Colonic mucosa (tissue), 4 donors: ENCODE measurements around the gene NUBPL. TPM values are rescaled to one million over a fixed set of nuclear protein-coding genes. Genes with fewer than 3 reads are reported as not detected.
"Not testable (repeated sequence)": the region's sequence is repeated elsewhere in the genome, so short reads cannot be mapped to it uniquely, and the experiment has no call there.

Source experiments
- DNase-seq: peaks from one replicate; pipeline ENCODE4 v3.0.0-alpha.2; 2020
- H3K27ac ChIP-seq: fragments of 200-600 bp; one replicate; pipeline ENCODE4 v1.8.0; 2021
- H3K27me3 ChIP-seq: fragments of 200-600 bp; one replicate; pipeline ENCODE4 v1.8.0; 2021
- H3K36me3 ChIP-seq: fragments of 200-600 bp; one replicate; pipeline ENCODE4 v1.8.0; 2021
- H3K4me1 ChIP-seq: fragments of 200-600 bp; one replicate; pipeline ENCODE4 v1.8.0; 2021; ENCODE audit warnings: mild to moderate bottlenecking
- H3K4me3 ChIP-seq: fragments of 200-600 bp; one replicate; pipeline ENCODE4 v1.8.0; 2021
- H3K9ac ChIP-seq, 2 donors: one replicate each; pipeline ENCODE4 v1.7.0; 2013; ENCODE audit warnings: control low read depth in 2 of 2, low read depth in 2 of 2, low read length in 2 of 2
- H3K9me3 ChIP-seq: fragments of 200-600 bp; one replicate; pipeline ENCODE4 v1.8.0; 2021
- CTCF ChIP-seq: fragments of 200-600 bp; IDR thresholded peaks from one replicate; pipeline ENCODE4 v1.8.0; 2022; ENCODE audit warnings: antibody characterized with exemption, mild to moderate bottlenecking
- intact Hi-C: fragments of 100-400 bp; cut with DNase I; formaldehyde crosslinking; loops from one replicate; pipeline ENCODE4 v1.14.1; 2022
- total RNA-seq, 2 donors: library from RNA; stranded (reverse); fragmentation: NEBNext Ultra II Directional in 1 of 2; extraction: Animal tissue kit (Norgen Biotek cat#: 25700) in 1 of 2; gene quantifications; one replicate each; pipeline ENCODE4 v1.2.1, GENCODE V29; 2021
- donor health status: healthy.
- donor health status: DM: no; HTN: no; CAD: no.
- donor health status: DM: no; HTN: no; CAD: no.

The NUBPL gene
- total RNA-seq, 2 donors from 2014 or later, result 13.3 to 14.0 TPM

DNA sequence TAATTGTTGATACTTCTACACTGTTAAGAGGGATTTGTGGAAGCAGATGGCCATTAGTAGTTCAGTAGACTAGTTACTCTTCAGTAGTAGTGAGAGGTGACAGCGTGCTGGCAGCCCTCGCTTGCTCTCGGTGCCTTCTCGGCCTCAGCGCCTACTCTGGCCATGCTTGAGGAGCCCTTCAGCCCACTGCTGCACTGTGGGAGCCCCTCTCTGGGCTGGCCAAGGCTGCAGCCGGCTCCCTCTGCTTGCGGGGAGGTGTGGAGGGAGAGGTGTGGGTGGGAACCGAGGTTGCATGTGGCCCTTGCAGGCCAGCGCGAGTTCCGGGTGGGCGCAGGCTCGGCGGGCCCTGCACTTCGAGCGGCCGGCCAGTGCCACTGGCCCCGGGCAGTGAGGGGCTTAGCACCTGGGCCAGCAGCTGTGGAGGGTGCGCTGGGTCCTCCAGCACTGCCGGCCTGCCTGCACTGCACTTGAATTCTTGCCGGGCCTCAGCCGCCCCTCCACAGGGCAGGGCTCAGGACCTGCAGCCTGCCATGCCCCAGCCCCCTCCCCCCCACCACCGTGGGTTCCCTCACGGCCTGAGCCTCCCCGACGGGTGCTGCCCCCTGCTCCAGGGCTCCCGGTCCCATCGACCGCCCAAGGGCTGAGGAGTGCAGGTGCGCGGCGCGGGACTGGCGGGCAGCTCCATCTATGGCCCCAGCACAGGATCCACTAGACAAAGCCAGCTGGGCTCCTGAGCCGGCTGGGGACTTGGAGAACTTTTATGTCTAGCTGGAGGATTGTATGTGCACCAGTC is 139.3 kb downstream of the NUBPL start:
- intact Hi-C loops, result no loop called here
- Histone ChIP-seq H3K4me1 (no peaks in the 10 kb centered on the region), H3K36me3 (no peaks in the 10 kb centered on the region), H3K4me3 (no peak overlapping the region), H3K27ac (no peak overlapping the region), H3K9me3 (no peaks in the 10 kb centered on the region), H3K9ac (no peak overlapping the region), H3K27me3 (no peaks in the 10 kb centered on the region)
- no peak for DNase-seq
- no peak for TF ChIP-seq CTCF

GRCh38 chr14:31702130-31702529 is 140.9 kb downstream of the NUBPL start:
- Histone ChIP-seq H3K27ac (no peak overlapping the region), H3K27me3 (no peaks in the 10 kb centered on the region), H3K4me3 (no peak overlapping the region), H3K9ac (no peak overlapping the region), H3K9me3 (no peaks in the 10 kb centered on the region), H3K4me1 (no peaks in the 10 kb centered on the region), H3K36me3 (no peaks in the 10 kb centered on the region)
- intact Hi-C loops, result no loop called here
- TF ChIP-seq CTCF, result no peak
- no peak for DNase-seq

GRCh38 chr14:31703056-31703455 is 141.9 kb downstream of the NUBPL start:
- intact Hi-C loops, result no loop called here
- H3K4me1 ChIP-seq, result no peaks in the 10 kb centered on the region
- no peaks in the 10 kb centered on the region for H3K36me3 ChIP-seq
- H3K9me3 ChIP-seq, result no peaks in the 10 kb centered on the region
- no peak overlapping the region for H3K9ac ChIP-seq
- TF ChIP-seq CTCF, result no peak
- no peak overlapping the region for H3K4me3 ChIP-seq
- no peak for DNase-seq
- no peak overlapping the region for H3K27ac ChIP-seq
- H3K27me3 ChIP-seq, result no peaks in the 10 kb centered on the region

DNA sequence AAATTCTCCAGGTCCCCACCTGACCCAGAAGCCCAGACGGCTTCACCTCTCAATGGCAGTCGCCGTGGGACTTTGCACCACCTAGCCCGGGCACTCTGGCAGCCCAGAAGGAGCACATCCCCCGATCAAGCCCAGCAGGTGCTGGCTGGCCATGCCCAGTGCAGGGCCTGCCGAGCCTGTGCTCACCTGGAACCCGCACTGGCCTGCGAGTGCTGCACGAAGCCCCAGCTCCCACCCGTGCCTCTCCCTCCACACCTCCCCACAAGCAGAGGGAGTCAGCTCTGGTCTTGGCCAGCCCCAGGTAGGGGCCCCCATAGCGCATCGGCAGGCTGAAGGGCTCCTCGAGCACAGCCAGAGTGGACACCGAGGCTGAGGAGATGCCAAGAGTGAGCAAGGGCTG is 144.5 kb downstream of the NUBPL start:
- H3K36me3 ChIP-seq, result no peaks in the 10 kb centered on the region
- H3K4me1 ChIP-seq, result no peaks in the 10 kb centered on the region
- no peak for DNase-seq
- no peak overlapping the region for H3K9ac ChIP-seq
- no peaks in the 10 kb centered on the region for H3K27me3 ChIP-seq
- H3K4me3 ChIP-seq, result no peak overlapping the region
- no peaks in the 10 kb centered on the region for H3K9me3 ChIP-seq
- no peak for TF ChIP-seq CTCF
- H3K27ac ChIP-seq, result no peak overlapping the region
- intact Hi-C loops, result no loop called here

- H3K36me3 ChIP-seq, DNase-seq, H3K9ac ChIP-seq, H3K4me1 ChIP-seq, H3K27ac ChIP-seq, H3K9me3 ChIP-seq, intact Hi-C loops, H3K27me3 ChIP-seq, H3K4me3 ChIP-seq: not testable (repeated sequence)
Measured at GRCh38 chr14:31708661-31709060, 147.5 kb downstream of the NUBPL start.
